ENCODE measurements around the gene STIM2.

DNA sequence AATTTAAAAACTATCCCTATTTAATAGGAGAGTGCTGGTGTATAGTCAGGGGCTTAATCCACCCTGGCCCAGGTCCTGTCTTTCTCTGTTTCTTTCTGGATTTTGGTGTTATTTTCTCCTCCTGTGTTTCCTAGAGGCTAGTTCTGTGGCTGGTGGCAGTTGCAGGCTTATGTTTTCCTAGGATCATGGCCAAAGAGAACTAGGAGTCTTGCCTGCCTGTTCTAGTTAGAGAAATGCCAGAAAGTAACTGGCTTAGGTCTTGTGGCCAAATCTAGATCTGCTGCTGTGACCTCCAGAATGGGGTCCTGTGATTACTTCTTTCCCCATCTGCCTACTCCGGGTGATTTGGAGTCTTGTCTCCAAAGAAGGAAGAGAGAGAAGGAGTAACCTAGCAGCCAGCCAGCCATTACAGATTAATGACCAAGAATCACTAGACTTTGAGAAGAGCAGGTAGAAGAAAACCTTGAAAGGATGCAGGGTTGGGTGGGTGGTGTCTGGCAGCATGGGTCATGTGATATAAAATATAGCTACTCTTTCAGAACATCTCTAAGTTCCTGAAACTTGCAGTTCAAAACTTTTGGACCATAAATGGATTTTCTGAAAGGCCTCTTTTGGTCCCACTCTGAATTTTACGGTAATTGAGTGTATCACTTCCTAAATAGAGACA lies 117.9 kb downstream of the STIM2 start:
- TF ChIP-seq, protein P1, sequence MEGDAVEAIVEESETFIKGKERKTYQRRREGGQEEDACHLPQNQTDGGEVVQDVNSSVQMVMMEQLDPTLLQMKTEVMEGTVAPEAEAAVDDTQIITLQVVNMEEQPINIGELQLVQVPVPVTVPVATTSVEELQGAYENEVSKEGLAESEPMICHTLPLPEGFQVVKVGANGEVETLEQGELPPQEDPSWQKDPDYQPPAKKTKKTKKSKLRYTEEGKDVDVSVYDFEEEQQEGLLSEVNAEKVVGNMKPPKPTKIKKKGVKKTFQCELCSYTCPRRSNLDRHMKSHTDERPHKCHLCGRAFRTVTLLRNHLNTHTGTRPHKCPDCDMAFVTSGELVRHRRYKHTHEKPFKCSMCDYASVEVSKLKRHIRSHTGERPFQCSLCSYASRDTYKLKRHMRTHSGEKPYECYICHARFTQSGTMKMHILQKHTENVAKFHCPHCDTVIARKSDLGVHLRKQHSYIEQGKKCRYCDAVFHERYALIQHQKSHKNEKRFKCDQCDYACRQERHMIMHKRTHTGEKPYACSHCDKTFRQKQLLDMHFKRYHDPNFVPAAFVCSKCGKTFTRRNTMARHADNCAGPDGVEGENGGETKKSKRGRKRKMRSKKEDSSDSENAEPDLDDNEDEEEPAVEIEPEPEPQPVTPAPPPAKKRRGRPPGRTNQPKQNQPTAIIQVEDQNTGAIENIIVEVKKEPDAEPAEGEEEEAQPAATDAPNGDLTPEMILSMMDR (conservative IDR thresholded peaks at IDR 0.05): no peak
- no peak for TF ChIP-seq EZH2 (IDR thresholded peaks at IDR 0.05; ENCODE audit: low read depth)

All from PC-9 (cell line).